ENCODE data around the gene DPP7. TPM values are rescaled to one million over a fixed set of nuclear protein-coding genes. Genes with fewer than 3 reads are reported as not detected.

The DPP7 gene
- total and polyA plus RNA-seq, 7 donors, result 26.6 to 158 (median 91.3) TPM

GRCh38 chr9:137071282-137071681 is 43.3 kb downstream of the DPP7 start:
- H3K4me1 ChIP-seq, result peaks cover 0 to 17% (median 14%) of the 10 kb centered on the region in 4 donors

GRCh38 chr9:137070906-137071275 is 43.6 kb downstream of the DPP7 start:
- Histone ChIP-seq H3K4me3 (peak overlapping the region in 3 of 4 donors; percentile 32 to 48 (median 41)), H3K36me3 (no peaks in the 10 kb centered on the region), H3K27me3 (peaks cover 18 to 35% (median 28%) of the 10 kb centered on the region in 3 donors), H3K27ac (peak overlapping the region; percentile 44 to 66 (median 48)), H3K9me3 (no peaks in the 10 kb centered on the region), H3K4me1 (peaks cover 0 to 17% (median 14%) of the 10 kb centered on the region in 4 donors)
- DNase-seq, result no peak
- 16 to 24% methylated on average over 6 of the region's 6 CpGs for WGBS, 2 donors
- TF ChIP-seq POLR2A (IDR thresholded peaks at IDR 0.05) (no peak), CTCF (IDR thresholded peaks at IDR 0.05) (no peak), EP300 (IDR thresholded peaks at IDR 0.05) (no peak), POLR2AphosphoS5 (IDR thresholded peaks at IDR 0.05) (no peak)
- intact Hi-C loops (cut with DNase I), result no loop called here

More at GRCh38 chr9:137071282-137071681, 43.3 kb downstream of the DPP7 start:
- no peaks in the 10 kb centered on the region for H3K36me3 ChIP-seq
- H3K27ac ChIP-seq, result peak overlapping the region in 3 of 4 donors; percentile 33 to 66 (median 50)
- H3K4me3 ChIP-seq, result no peak overlapping the region
- H3K9me3 ChIP-seq, result no peaks in the 10 kb centered on the region
- no peak for TF ChIP-seq POLR2A (IDR thresholded peaks at IDR 0.05)
- no peak for TF ChIP-seq EP300 (IDR thresholded peaks at IDR 0.05)
- no peak for TF ChIP-seq POLR2AphosphoS5 (IDR thresholded peaks at IDR 0.05)
- no peak for TF ChIP-seq CTCF (IDR thresholded peaks at IDR 0.05)
- 94% methylated on average over 2 of the region's 2 CpGs for WGBS, 2 donors
- H3K27me3 ChIP-seq, result peaks cover 18 to 36% (median 29%) of the 10 kb centered on the region in 3 donors
- intact Hi-C loops (cut with DNase I), result no loop called here
- no peak for DNase-seq

GRCh38 chr9:137070201-137070905 is 44.2 kb downstream of the DPP7 start, which contains the start of gene SAPCD2:
SAPCD2 (minus strand) TSS chr9:137070557; CDS start chr9:137070460, 97 bp downstream.
- peaks cover 0 to 17% (median 14%) of the 10 kb centered on the region in 4 donors for H3K4me1 ChIP-seq
- TF ChIP-seq EP300 (IDR thresholded peaks at IDR 0.05) (no peak), POLR2A (IDR thresholded peaks at IDR 0.05) (no peak), CTCF (IDR thresholded peaks at IDR 0.05) (no peak)
- H3K4me3 ChIP-seq, result peak within 1 kb of the TSS in 3 of 4 donors; percentile 32 to 48 (median 41)
- DNase-seq, result peak; percentile 90
- WGBS, 2 donors, result 0 to 1% methylated on average over 74 of the region's 74 CpGs
- intact Hi-C loops (cut with DNase I), result no loop called here
- H3K27me3 ChIP-seq, result peaks cover 18 to 35% (median 28%) of the 10 kb centered on the region in 3 donors
- peak within 1 kb of the TSS; percentile 44 to 66 (median 48) for H3K27ac ChIP-seq
- no peaks in the 10 kb centered on the region for H3K9me3 ChIP-seq
- no peaks in the 10 kb centered on the region for H3K36me3 ChIP-seq

- Histone ChIP-seq H3K36me3 (no peaks in the 10 kb centered on the region), H3K4me1 (peaks cover 0 to 17% (median 14%) of the 10 kb centered on the region in 4 donors), H3K9me3 (no peaks in the 10 kb centered on the region), H3K4me3 (peak overlapping the region in 1 of 4 donors; percentile 48), H3K27me3 (peaks cover 18 to 37% (median 28%) of the 10 kb centered on the region in 3 donors), H3K27ac (no peak overlapping the region)
- WGBS, 2 donors, result 3 to 4% methylated on average over 52 of the region's 52 CpGs
- no peak for TF ChIP-seq CTCF (IDR thresholded peaks at IDR 0.05)
- no peak for TF ChIP-seq POLR2AphosphoS5 (IDR thresholded peaks at IDR 0.05)
- TF ChIP-seq EP300 (IDR thresholded peaks at IDR 0.05), result no peak
- no peak for TF ChIP-seq POLR2A (IDR thresholded peaks at IDR 0.05)
- intact Hi-C loops (cut with DNase I), result loop anchor here (5.0 kb wide), 1 partner anchor 42 kb away; the partner anchor contains the start of gene ABCA2
- no peak for DNase-seq
Observed at GRCh38 chr9:137069508-137070091, 44.9 kb downstream of the DPP7 start.

Measured in sigmoid colon (tissue), 7 donors.